ENCODE data around the gene RAB11FIP4.

The RAB11FIP4 gene

GRCh38 chr17:31561469-31562375, 170.2 kb downstream of the RAB11FIP4 start:
- no peaks in the 10 kb centered on the region for H3K36me3 ChIP-seq (ENCODE audit: low read length)
- H3F3A ChIP-seq (ENCODE audit: insufficient read depth) = no peaks in the 10 kb centered on the region
- no peaks in the 10 kb centered on the region for H3K9me2 ChIP-seq (replicated peaks; ENCODE audit: insufficient read depth, low read length)
- TF ChIP-seq CTCF (IDR thresholded peaks at IDR 0.05; ENCODE audit: insufficient read depth, low read length, poor library complexity, severe bottlenecking) (no peak), EZH2phosphoT487 (conservative IDR thresholded peaks at IDR 0.05; ENCODE audit: low read length) (no peak)
- no peak overlapping the region for H3K4me2 ChIP-seq (ENCODE audit: low read depth, low read length, poor library complexity, severe bottlenecking)
- no peaks in the 10 kb centered on the region for H3K79me2 ChIP-seq (ENCODE audit: insufficient read depth, low read length)
- H3K9ac ChIP-seq (ENCODE audit: low read length) = no peak overlapping the region
- H3K4me3 ChIP-seq (ENCODE audit: insufficient read depth, low read length, poor library complexity, severe bottlenecking) = no peak overlapping the region
- H3K27me3 ChIP-seq (ENCODE audit: low read length) = no peaks in the 10 kb centered on the region
- H2AFZ ChIP-seq (ENCODE audit: low read depth, low read length, severe bottlenecking) = no peak overlapping the region
- H4K20me1 ChIP-seq (ENCODE audit: low read depth, low read length) = no peaks in the 10 kb centered on the region
- H3K27ac ChIP-seq (ENCODE audit: low read depth, low read length) = no peak overlapping the region
- no peaks in the 10 kb centered on the region for H3K9me3 ChIP-seq (ENCODE audit: insufficient read depth, low read length)

GRCh38 chr17:31562376-31562840, 170.9 kb downstream of the RAB11FIP4 start:
- Histone ChIP-seq H3K4me3 (ENCODE audit: insufficient read depth, low read length, poor library complexity, severe bottlenecking) (no peak overlapping the region), H3K9ac (ENCODE audit: low read length) (no peak overlapping the region), H3K4me2 (ENCODE audit: low read depth, low read length, poor library complexity, severe bottlenecking) (no peak overlapping the region), H3K79me2 (ENCODE audit: insufficient read depth, low read length) (no peaks in the 10 kb centered on the region), H3K27ac (ENCODE audit: low read depth, low read length) (no peak overlapping the region), H3K36me3 (ENCODE audit: low read length) (no peaks in the 10 kb centered on the region), H4K20me1 (ENCODE audit: low read depth, low read length) (no peaks in the 10 kb centered on the region), H3K27me3 (ENCODE audit: low read length) (no peaks in the 10 kb centered on the region), H3K9me2 (replicated peaks; ENCODE audit: insufficient read depth, low read length) (no peaks in the 10 kb centered on the region), H3F3A (ENCODE audit: insufficient read depth) (no peaks in the 10 kb centered on the region), H3K9me3 (ENCODE audit: insufficient read depth, low read length) (no peaks in the 10 kb centered on the region), H2AFZ (ENCODE audit: low read depth, low read length, severe bottlenecking) (no peak overlapping the region)
- TF ChIP-seq EZH2phosphoT487 (conservative IDR thresholded peaks at IDR 0.05; ENCODE audit: low read length) (no peak), CTCF (IDR thresholded peaks at IDR 0.05; ENCODE audit: insufficient read depth, low read length, poor library complexity, severe bottlenecking) (no peak)

GRCh38 chr17:31564291-31564690, 172.8 kb downstream of the RAB11FIP4 start:
- Histone ChIP-seq H3F3A (ENCODE audit: insufficient read depth) (no peaks in the 10 kb centered on the region), H3K4me2 (ENCODE audit: low read depth, low read length, poor library complexity, severe bottlenecking) (no peak overlapping the region), H4K20me1 (ENCODE audit: low read depth, low read length) (no peaks in the 10 kb centered on the region), H3K4me3 (ENCODE audit: insufficient read depth, low read length, poor library complexity, severe bottlenecking) (no peak overlapping the region), H3K27ac (ENCODE audit: low read depth, low read length) (no peak overlapping the region), H3K9me2 (replicated peaks; ENCODE audit: insufficient read depth, low read length) (no peaks in the 10 kb centered on the region), H3K27me3 (ENCODE audit: low read length) (no peaks in the 10 kb centered on the region), H3K79me2 (ENCODE audit: insufficient read depth, low read length) (no peaks in the 10 kb centered on the region), H3K9ac (ENCODE audit: low read length) (no peak overlapping the region), H3K36me3 (ENCODE audit: low read length) (no peaks in the 10 kb centered on the region), H3K9me3 (ENCODE audit: insufficient read depth, low read length) (no peaks in the 10 kb centered on the region), H2AFZ (ENCODE audit: low read depth, low read length, severe bottlenecking) (no peak overlapping the region)
- no peak for TF ChIP-seq EZH2phosphoT487 (conservative IDR thresholded peaks at IDR 0.05; ENCODE audit: low read length)
- no peak for TF ChIP-seq CTCF (IDR thresholded peaks at IDR 0.05; ENCODE audit: insufficient read depth, low read length, poor library complexity, severe bottlenecking)
